Upper lobe of right lung (tissue), 1 donor: Measurements from ENCODE around the gene KCNMA1. TPM values are rescaled to one million over a fixed set of nuclear protein-coding genes. Genes with fewer than 3 reads are reported as not detected.

Experiments
- ATAC-seq: fragments of 200-7000 bp; cut with Tn5 transposase; one replicate; pipeline ENCODE4 v1.9.1; 2020; ENCODE audit warnings: mild to moderate bottlenecking, moderate library complexity
- DNase-seq: peaks from one replicate; pipeline ENCODE4 v3.0.0-alpha.2; 2020
- H3K27ac ChIP-seq: fragments of 200-600 bp; one replicate; pipeline ENCODE4 v1.8.0; 2022
- H3K27me3 ChIP-seq: fragments of 200-600 bp; one replicate; pipeline ENCODE4 v1.8.0; 2022; ENCODE audit warnings: mild to moderate bottlenecking
- H3K36me3 ChIP-seq: fragments of 200-600 bp; one replicate; pipeline ENCODE4 v1.8.0; 2022
- H3K4me1 ChIP-seq: fragments of 200-600 bp; one replicate; pipeline ENCODE4 v1.8.0; 2022
- H3K4me3 ChIP-seq: fragments of 200-600 bp; one replicate; pipeline ENCODE4 v1.8.0; 2022; ENCODE audit warnings: mild to moderate bottlenecking
- H3K9me3 ChIP-seq: fragments of 200-600 bp; one replicate; pipeline ENCODE4 v1.8.0; 2022
- intact Hi-C: fragments of 100-400 bp; cut with DNase I; formaldehyde crosslinking; loops from one replicate; pipeline ENCODE4 v1.11.0; 2022
- total RNA-seq: library from RNA; stranded (reverse); fragmentation: NEBNext Ultra II Directional; extraction: Animal tissue kit (Norgen Biotek cat#: 25700); gene quantifications from one replicate; pipeline ENCODE4 v1.2.1, GENCODE V29; 2021
- TF ChIP-seq, protein P1 (sequence below): fragments of 200-600 bp; IDR thresholded peaks from one replicate; pipeline ENCODE4 v1.8.0; 2022; ENCODE audit warnings: antibody characterized with exemption
- donor health status: DM: no; HTN: yes; CAD: no; lungs with severe emphysema.

KCNMA1 gene
- total RNA-seq, 1 donor from 2014 or later = 26.3 TPM

DNA sequence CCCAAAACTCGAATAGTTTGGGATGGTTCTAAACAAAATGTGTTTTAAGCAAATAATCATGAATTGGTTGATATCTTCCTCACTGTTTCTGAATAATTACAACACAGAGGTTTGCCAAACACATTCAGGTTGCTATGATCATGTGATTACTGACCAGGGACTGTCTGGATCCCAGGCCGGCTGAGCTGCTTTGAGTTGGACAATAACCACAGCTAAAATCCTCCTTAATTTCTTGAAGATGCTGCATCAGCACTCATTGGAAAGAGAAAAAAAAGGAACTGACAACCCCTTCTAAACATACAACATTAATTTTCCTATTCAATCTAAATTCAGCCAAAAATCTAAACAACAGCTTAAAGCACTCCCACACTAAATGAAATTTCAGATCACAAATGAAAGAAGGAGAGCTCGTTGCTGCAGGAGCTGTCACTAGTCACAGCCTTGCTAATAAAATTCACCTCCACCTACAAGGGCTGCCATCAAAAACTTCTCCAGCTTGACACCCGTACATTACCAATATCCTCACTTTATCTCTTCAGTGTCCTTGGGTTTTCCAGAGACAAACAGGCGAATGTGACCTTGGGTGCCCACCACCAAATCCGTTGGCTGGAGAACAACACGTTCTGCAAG is 560.2 kb downstream of the KCNMA1 start:
- H3K4me3 ChIP-seq = no peak overlapping the region
- H3K27me3 ChIP-seq = no peaks in the 10 kb centered on the region
- intact Hi-C loops = no loop called here
- TF ChIP-seq, protein P1, sequence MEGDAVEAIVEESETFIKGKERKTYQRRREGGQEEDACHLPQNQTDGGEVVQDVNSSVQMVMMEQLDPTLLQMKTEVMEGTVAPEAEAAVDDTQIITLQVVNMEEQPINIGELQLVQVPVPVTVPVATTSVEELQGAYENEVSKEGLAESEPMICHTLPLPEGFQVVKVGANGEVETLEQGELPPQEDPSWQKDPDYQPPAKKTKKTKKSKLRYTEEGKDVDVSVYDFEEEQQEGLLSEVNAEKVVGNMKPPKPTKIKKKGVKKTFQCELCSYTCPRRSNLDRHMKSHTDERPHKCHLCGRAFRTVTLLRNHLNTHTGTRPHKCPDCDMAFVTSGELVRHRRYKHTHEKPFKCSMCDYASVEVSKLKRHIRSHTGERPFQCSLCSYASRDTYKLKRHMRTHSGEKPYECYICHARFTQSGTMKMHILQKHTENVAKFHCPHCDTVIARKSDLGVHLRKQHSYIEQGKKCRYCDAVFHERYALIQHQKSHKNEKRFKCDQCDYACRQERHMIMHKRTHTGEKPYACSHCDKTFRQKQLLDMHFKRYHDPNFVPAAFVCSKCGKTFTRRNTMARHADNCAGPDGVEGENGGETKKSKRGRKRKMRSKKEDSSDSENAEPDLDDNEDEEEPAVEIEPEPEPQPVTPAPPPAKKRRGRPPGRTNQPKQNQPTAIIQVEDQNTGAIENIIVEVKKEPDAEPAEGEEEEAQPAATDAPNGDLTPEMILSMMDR = no peak
- no peak overlapping the region for H3K27ac ChIP-seq
- H3K36me3 ChIP-seq = no peaks in the 10 kb centered on the region
- ATAC-seq = no peak
- H3K4me1 ChIP-seq = peaks cover 17% of the 10 kb centered on the region
- no peaks in the 10 kb centered on the region for H3K9me3 ChIP-seq
- DNase-seq = no peak

DNA sequence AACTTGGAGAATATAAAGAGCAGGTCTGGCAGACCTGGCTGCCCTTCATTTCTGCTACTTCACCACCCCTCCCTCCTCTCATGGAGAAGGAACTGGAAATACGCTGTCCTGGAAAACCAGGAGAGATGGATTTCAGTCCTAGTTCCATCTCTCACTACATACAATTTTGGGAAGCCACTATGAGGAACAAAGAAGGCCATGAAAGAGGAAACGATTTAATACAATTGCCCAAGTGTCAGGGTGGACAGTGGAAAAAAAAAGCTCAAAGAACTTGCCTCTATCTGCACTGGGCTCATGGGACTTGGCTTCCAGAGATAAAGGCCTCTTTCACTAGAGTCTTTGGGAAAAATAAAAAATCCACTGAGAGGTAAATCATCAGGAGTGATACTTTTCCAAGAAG is 561.7 kb downstream of the KCNMA1 start:
- no peak overlapping the region for H3K4me3 ChIP-seq
- no peaks in the 10 kb centered on the region for H3K36me3 ChIP-seq
- no peak overlapping the region for H3K27ac ChIP-seq
- no peaks in the 10 kb centered on the region for H3K9me3 ChIP-seq
- H3K27me3 ChIP-seq = no peaks in the 10 kb centered on the region
- TF ChIP-seq, protein P1 = no peak
- H3K4me1 ChIP-seq = peaks cover 17% of the 10 kb centered on the region
- DNase-seq (no peak), ATAC-seq (no peak)
- intact Hi-C loops = no loop called here

DNA sequence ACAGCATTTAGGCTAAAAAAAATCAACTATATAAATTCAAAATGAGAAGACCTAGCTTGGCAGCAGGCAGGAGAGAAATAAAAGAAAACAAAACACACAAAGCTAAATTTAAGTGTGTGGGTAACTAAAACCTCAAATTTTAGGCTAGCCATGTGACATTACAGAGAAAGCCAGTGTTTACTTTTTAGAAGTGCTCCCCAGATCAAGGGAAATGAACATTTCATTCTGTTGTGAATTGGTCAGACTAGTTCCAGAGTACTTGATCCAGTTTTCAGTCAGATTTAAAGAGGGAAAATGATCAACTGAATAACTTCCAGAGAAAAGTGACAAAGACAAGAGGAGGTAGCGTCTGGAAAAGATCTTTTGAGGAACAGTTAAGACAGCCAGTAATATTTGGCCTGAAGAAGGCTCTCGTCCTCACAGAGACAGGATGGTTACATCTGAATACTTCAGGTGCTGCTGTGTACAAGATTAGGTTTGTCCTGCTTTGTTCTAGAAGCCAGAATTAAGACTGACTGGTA is 563.4 kb downstream of the KCNMA1 start:
- DNase-seq (no peak), ATAC-seq (no peak)
- H3K4me3 ChIP-seq = no peak overlapping the region
- no peak overlapping the region for H3K27ac ChIP-seq
- intact Hi-C loops = no loop called here
- H3K9me3 ChIP-seq = no peaks in the 10 kb centered on the region
- TF ChIP-seq, protein P1 = no peak
- H3K4me1 ChIP-seq = peaks cover 17% of the 10 kb centered on the region
- H3K27me3 ChIP-seq = no peaks in the 10 kb centered on the region
- no peaks in the 10 kb centered on the region for H3K36me3 ChIP-seq

DNA sequence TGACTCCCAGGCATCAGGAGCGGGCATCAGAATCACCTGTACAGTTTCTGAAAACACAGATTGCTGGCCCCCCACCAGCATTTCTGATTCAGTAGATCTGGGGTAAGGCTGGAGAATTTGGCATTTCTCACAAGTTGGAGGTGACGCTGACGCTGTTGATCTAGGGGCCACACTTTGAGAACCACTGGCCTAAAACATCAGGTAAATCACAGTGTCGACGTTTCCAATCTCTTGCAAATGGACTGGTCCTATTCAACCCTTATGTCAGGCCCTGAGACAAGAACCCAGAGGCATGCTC is 564.0 kb downstream of the KCNMA1 start:
- TF ChIP-seq, protein P1 = no peak
- no peaks in the 10 kb centered on the region for H3K9me3 ChIP-seq
- intact Hi-C loops = no loop called here
- H3K27me3 ChIP-seq = no peaks in the 10 kb centered on the region
- DNase-seq = no peak
- ATAC-seq = no peak
- H3K4me1 ChIP-seq = peaks cover 17% of the 10 kb centered on the region
- H3K4me3 ChIP-seq = no peak overlapping the region
- H3K36me3 ChIP-seq = no peaks in the 10 kb centered on the region
- H3K27ac ChIP-seq = no peak overlapping the region

DNA sequence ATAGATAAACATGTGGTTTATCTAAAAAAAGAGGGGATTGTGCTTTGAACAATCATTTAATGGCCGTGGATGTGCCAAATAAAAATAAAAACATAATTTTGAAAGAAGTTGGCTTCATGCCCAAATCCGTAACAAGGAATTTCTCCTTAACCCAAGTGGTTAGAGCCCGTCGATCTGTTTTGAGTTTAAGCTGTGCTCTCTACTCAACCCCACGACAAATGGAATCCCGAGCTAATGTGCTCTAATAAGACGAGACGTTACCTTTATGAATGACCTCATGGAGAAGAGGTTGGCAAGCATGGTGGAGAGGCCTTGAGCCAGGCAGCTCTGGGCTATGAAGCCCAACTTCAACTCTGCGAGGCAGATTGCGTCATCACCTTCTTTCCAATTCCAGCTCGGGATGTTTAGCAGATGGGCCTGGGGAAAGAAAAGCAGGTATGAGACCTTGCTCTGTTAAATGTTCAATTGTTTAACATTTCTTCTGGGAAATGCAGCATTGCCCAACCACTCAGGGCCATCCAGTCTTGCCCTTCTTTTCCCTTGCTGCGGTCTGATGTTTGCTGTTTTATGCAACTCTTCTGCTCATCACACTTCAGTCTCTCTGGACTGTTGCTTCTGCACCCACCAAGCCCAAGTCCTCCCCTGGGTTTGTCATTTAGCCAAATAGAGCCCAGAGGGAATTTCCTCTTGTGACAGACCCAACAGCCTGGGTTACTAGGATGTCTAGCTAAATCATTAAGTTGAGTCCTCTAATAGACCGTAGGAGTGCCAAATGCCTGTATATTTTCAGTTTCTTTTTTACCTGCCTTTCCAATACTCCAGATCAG is 564.6 kb downstream of the KCNMA1 start:
- Histone ChIP-seq H3K27me3 (no peaks in the 10 kb centered on the region), H3K4me3 (no peak overlapping the region), H3K4me1 (peaks cover 17% of the 10 kb centered on the region), H3K36me3 (no peaks in the 10 kb centered on the region), H3K27ac (no peak overlapping the region), H3K9me3 (no peaks in the 10 kb centered on the region)
- intact Hi-C loops = no loop called here
- ATAC-seq (peak; percentile 43), DNase-seq (no peak)
- TF ChIP-seq, protein P1 = no peak
